Kasumi-1 (cell line): ENCODE measurements around the gene ADGB.
"Not testable (repeated sequence)": the region's sequence is repeated elsewhere in the genome, so short reads cannot be mapped to it uniquely, and the experiment has no call there.

Experiments
- DNase-seq, 2 experiments: peaks; one replicate each; lab custom pipeline; 2025; lab: John Stamatoyannopoulos, UW

ADGB gene

GRCh38 chr6:146598772-146599405, at the start of gene ADGB:
Gene ADGB (plus strand): TSS chr6:146598972. CDS start chr6:146599041, 69 bp downstream.
- peak; percentile 24 to 30 for DNase-seq

GRCh38 chr6:146550911-146551310, 47.9 kb upstream of the ADGB start:
- no peak for DNase-seq

- no peak for DNase-seq
Measured at GRCh38 chr6:146551545-146551944, 47.2 kb upstream of the ADGB start.

GRCh38 chr6:146553377-146554135, 45.2 kb upstream of the ADGB start:
- no peak for DNase-seq

GRCh38 chr6:146560607-146561006, 38.2 kb upstream of the ADGB start:
- peak in 1 of 2 experiments; percentile 25 for DNase-seq

- DNase-seq, result not testable (repeated sequence)
Measured at GRCh38 chr6:146566661-146567060, 32.1 kb upstream of the ADGB start.

- DNase-seq, result not testable (repeated sequence)
Measured at GRCh38 chr6:146568619-146569018, 30.2 kb upstream of the ADGB start.

- DNase-seq, result peak in 1 of 2 experiments; percentile 13
Measured at GRCh38 chr6:146574211-146574610, 24.6 kb upstream of the ADGB start.

- DNase-seq, result peak; percentile 62 to 70
Measured at GRCh38 chr6:146578054-146578453, 20.7 kb upstream of the ADGB start.

- DNase-seq, result no peak
Measured at GRCh38 chr6:146581968-146582367, 16.8 kb upstream of the ADGB start.

GRCh38 chr6:146582857-146583256, 15.9 kb upstream of the ADGB start:
- DNase-seq, result peak; percentile 29 to 35

- no peak for DNase-seq
Measured at GRCh38 chr6:146583966-146584365, 14.8 kb upstream of the ADGB start.

- DNase-seq, result peak in 1 of 2 experiments; percentile 10
Measured at GRCh38 chr6:146587459-146587858, 11.3 kb upstream of the ADGB start.

GRCh38 chr6:146590492-146590891, 8.3 kb upstream of the ADGB start:
- DNase-seq, result peak in 1 of 2 experiments; percentile 12

GRCh38 chr6:146592451-146592850, 6.3 kb upstream of the ADGB start:
- no peak for DNase-seq

GRCh38 chr6:146593986-146594385, 4.8 kb upstream of the ADGB start:
- DNase-seq, result peak; percentile 44 to 46

GRCh38 chr6:146594495-146594894, 4.3 kb upstream of the ADGB start:
- peak; percentile 62 to 64 for DNase-seq

- peak; percentile 96 to 97 for DNase-seq
Measured at GRCh38 chr6:146595972-146596731, 2.6 kb upstream of the ADGB start.

- no peak for DNase-seq
Measured at GRCh38 chr6:146601352-146601751, 2.6 kb downstream of the ADGB start.

GRCh38 chr6:146602526-146602925, 3.8 kb downstream of the ADGB start:
- no peak for DNase-seq

GRCh38 chr6:146613947-146614346, 15.2 kb downstream of the ADGB start:
- DNase-seq, result no peak

GRCh38 chr6:146620655-146621054, 21.9 kb downstream of the ADGB start:
- peak; percentile 12 to 13 for DNase-seq

GRCh38 chr6:146628350-146628749, 29.6 kb downstream of the ADGB start:
- DNase-seq, result no peak
